HCT116 (cell line): ENCODE measurements around the gene AGPAT2. TPM values are rescaled to one million over a fixed set of nuclear protein-coding genes. Genes with fewer than 3 reads are reported as not detected.

Source experiments
- ATAC-seq: fragments of 200-7000 bp; cut with Tn5 transposase; 2 replicates; pipeline ENCODE4 v1.9.1; 2020; ENCODE audit warnings: mild to moderate bottlenecking, moderate library complexity
- BruUV-seq: library from RNA; stranded (reverse); fragments of 400-500 nt; replicated peaks from 2 replicates; lab custom pipeline; 2021; lab: Mats Ljungman, UMichigan
- CTCF ChIA-PET: fragments of 300-600 bp; sonication (Branson Sonifier 250); formaldehyde crosslinking; loops from one replicate; lab custom pipeline; 2021; ENCODE audit warnings: antibody characterized with exemption; lab: Charles Lee
- POLR2A ChIA-PET: fragments of 300-600, 350-600 bp; sonication (Branson Sonifier 250); formaldehyde crosslinking; loops from one replicate; lab custom pipeline; 2021; ENCODE audit warnings: antibody characterized with exemption; lab: Charles Lee
- RAD21 ChIA-PET, 2 experiments: fragments of 300-600 bp; sonication (Branson Sonifier 250); formaldehyde crosslinking; loops; one replicate each; lab custom pipeline; 2023; ENCODE audit warnings: low total read pairs in 2 of 2; ENCODE audit not compliant: uncharacterized antibody in 2 of 2, unreplicated experiment in 2 of 2, low non-redundant PET in 1 of 2; lab: Charles Lee
- DNase-seq: peaks from one replicate; pipeline ENCODE4 v3.0.0-alpha.2; 2010; ENCODE audit warnings: low read depth, low spot score
- H2AFZ ChIP-seq: fragments of 200-600 bp; shearing (Covaris generic), sonication (generic); 2 replicates; pipeline ENCODE4 v1.6.1; 2017; ENCODE audit warnings: low read depth, mixed run types, mixed read lengths, antibody characterized with exemption, low read length; ENCODE audit not compliant: poor library complexity, severe bottlenecking
- H3K27ac ChIP-seq: 2 replicates; pipeline ENCODE4 v1.5.1; 2012; ENCODE audit warnings: low read depth, low read length
- H3K27me3 ChIP-seq: fragments of 200-600 bp; sonication (generic); 2 replicates; pipeline ENCODE4 v1.6.1; 2016; ENCODE audit warnings: mixed run types, low read length, mixed read lengths; ENCODE audit not compliant: insufficient read depth
- H3K36me3 ChIP-seq, 2 experiments: fragments of 200-500 bp in 1 of 2; fragments of 200-600 bp in 1 of 2; sonication (Bioruptor generic) in 1 of 2; sonication (generic) in 1 of 2; 2 replicates each; pipeline versions ENCODE4 v1.5.1 to v1.6.1; 2014 to 2016; ENCODE audit warnings: low read length in 2 of 2, inconsistent platforms in 1 of 2, mixed read lengths in 1 of 2, mixed run types in 1 of 2; ENCODE audit not compliant: insufficient read depth in 2 of 2, control insufficient read depth in 1 of 2
- H3K4me1 ChIP-seq, 2 experiments: fragments of 200-600 bp in 1 of 2; sonication (generic) in 1 of 2; 2 replicates each; pipeline versions ENCODE4 v1.5.1 to v1.6.1; 2012 to 2017; ENCODE audit warnings: low read length in 2 of 2, inconsistent platforms in 1 of 2, mild to moderate bottlenecking in 1 of 2, mixed read lengths in 1 of 2, mixed run types in 1 of 2, moderate library complexity in 1 of 2; ENCODE audit not compliant: insufficient read depth in 2 of 2, control insufficient read depth in 1 of 2
- H3K4me2 ChIP-seq: fragments of 200-600 bp; sonication (generic); 2 replicates; pipeline ENCODE4 v1.6.1; 2017; ENCODE audit warnings: mixed run types, low read length, mixed read lengths
- H3K4me3 ChIP-seq, 2 experiments: fragments of 200-600 bp in 1 of 2; sonication (generic) in 1 of 2; replicated peaks in 1 of 2; 2 replicates each; pipeline ENCODE4 v1.5.1; 2011 to 2016; ENCODE audit warnings: low read length in 2 of 2, control low read depth in 1 of 2, low read depth in 1 of 2, mild to moderate bottlenecking in 1 of 2, mixed read lengths in 1 of 2, mixed run types in 1 of 2
- H3K79me2 ChIP-seq: fragments of 200-600 bp; sonication (generic); 2 replicates; pipeline ENCODE4 v1.6.1; 2017; ENCODE audit warnings: mild to moderate bottlenecking, mixed run types, low read length, moderate library complexity, mixed read lengths; ENCODE audit not compliant: insufficient read depth
- H3K9ac ChIP-seq: fragments of 200-600 bp; sonication (generic); 2 replicates; pipeline ENCODE4 v1.6.1; 2016; ENCODE audit warnings: low read length, mixed read lengths
- H3K9me2 ChIP-seq: fragments of 200-600 bp; sonication (generic), shearing (Covaris generic); 2 replicates; pipeline ENCODE4 v1.6.1; 2017; ENCODE audit warnings: mixed run types, mild to moderate bottlenecking, moderate library complexity; ENCODE audit not compliant: insufficient read depth
- H3K9me3 ChIP-seq, 2 experiments: fragments of 200-500 bp in 1 of 2; fragments of 200-600 bp in 1 of 2; sonication (Bioruptor generic) in 1 of 2; sonication (generic) in 1 of 2; 2 replicates each; pipeline ENCODE4 v1.6.1; 2014 to 2017; ENCODE audit warnings: low read length in 2 of 2, mixed read lengths in 2 of 2, inconsistent platforms in 1 of 2, low read depth in 1 of 2, mild to moderate bottlenecking in 1 of 2, mixed run types in 1 of 2, moderate library complexity in 1 of 2; ENCODE audit not compliant: control insufficient read depth in 1 of 2, insufficient read depth in 1 of 2
- H4K20me1 ChIP-seq: fragments of 200-600 bp; sonication (generic), shearing (Covaris generic); 2 replicates; pipeline ENCODE4 v1.6.1; 2017; ENCODE audit warnings: mixed run types, mild to moderate bottlenecking, moderate library complexity; ENCODE audit not compliant: insufficient read depth
- ATF3 ChIP-seq: IDR thresholded peaks from 2 replicates; pipeline ENCODE4 v1.6.1; 2012
- CBX3 ChIP-seq: IDR thresholded peaks from 2 replicates; pipeline ENCODE4 v1.6.1; 2012; ENCODE audit warnings: low read depth
- CTCF ChIP-seq, 3 experiments: fragments of 200-600 bp in 1 of 3; sonication (generic) in 1 of 3; IDR thresholded peaks in 2 of 3; conservative IDR thresholded peaks in 1 of 3; 2 replicates each; pipeline ENCODE4 v1.5.1; 2012 to 2017; ENCODE audit warnings: low read depth in 2 of 3, low read length in 2 of 3, antibody characterized with exemption in 1 of 3, borderline replicate concordance in 1 of 3, control low read depth in 1 of 3, mild to moderate bottlenecking in 1 of 3, mixed read lengths in 1 of 3, mixed run types in 1 of 3, moderate library complexity in 1 of 3; ENCODE audit not compliant: insufficient read depth in 1 of 3
- EGR1 ChIP-seq: IDR thresholded peaks from 2 replicates; pipeline ENCODE4 v1.6.1; 2012; ENCODE audit warnings: low read depth
- EZH2phosphoT487 ChIP-seq: fragments of 200-600 bp; IDR thresholded peaks from 2 replicates; pipeline ENCODE4 v1.6.1; 2018; ENCODE audit warnings: antibody characterized with exemption, borderline replicate concordance
- JUND ChIP-seq: IDR thresholded peaks from 2 replicates; pipeline ENCODE4 v1.6.1; 2012
- MAX ChIP-seq: IDR thresholded peaks from 2 replicates; pipeline ENCODE4 v1.6.1; 2012
- POLR2AphosphoS5 ChIP-seq: IDR thresholded peaks from 2 replicates; pipeline ENCODE4 v1.6.1; 2011; ENCODE audit warnings: mild to moderate bottlenecking, low read depth, low read length, moderate library complexity
- RAD21 ChIP-seq: IDR thresholded peaks from 2 replicates; pipeline ENCODE4 v1.6.1; 2012; ENCODE audit warnings: low read depth, mild to moderate bottlenecking
- REST ChIP-seq: IDR thresholded peaks from 2 replicates; pipeline ENCODE4 v1.6.1; 2012; ENCODE audit warnings: low read depth
- SIN3A ChIP-seq: IDR thresholded peaks from 2 replicates; pipeline ENCODE4 v1.6.1; 2012; ENCODE audit warnings: low read depth
- SP1 ChIP-seq: IDR thresholded peaks from 2 replicates; pipeline ENCODE4 v1.6.1; 2012; ENCODE audit warnings: low read depth
- YY1 ChIP-seq: IDR thresholded peaks from 2 replicates; pipeline ENCODE4 v1.6.1; 2011; ENCODE audit warnings: low read length, low read depth, moderate library complexity, mild to moderate bottlenecking; ENCODE audit not compliant: insufficient replicate concordance; ENCODE audit errors: extremely low read depth
- ZFX ChIP-seq: fragments of 450-650 bp; IDR thresholded peaks from 2 replicates; pipeline ENCODE4 v1.6.1; 2017
- ZNF274 ChIP-seq: fragments of 200-500 bp; sonication (Bioruptor generic); IDR thresholded peaks from 2 replicates; pipeline ENCODE4 v1.6.1; 2014; ENCODE audit warnings: mild to moderate bottlenecking, low read depth, low read length, inconsistent platforms
- intact Hi-C: fragments of 100-400 bp; cut with micrococcal nuclease; formaldehyde crosslinking; loops from 2 replicates; pipeline ENCODE4 v1.10.0; 2022
- total RNA-seq: library from RNA; stranded (reverse); gene quantifications from one replicate; pipeline ENCODE4 v1.2.1, GENCODE V29; 2021; ENCODE audit not compliant: unreplicated experiment

Gene AGPAT2
- total RNA-seq, 1 experiment from 2014 or later, result 86.0 TPM

GRCh38 chr9:136721339-136722092 lies 34.3 kb upstream of the AGPAT2 start (continued):
- TF ChIP-seq SP1 (no peak), MAX (no peak)

DNA sequence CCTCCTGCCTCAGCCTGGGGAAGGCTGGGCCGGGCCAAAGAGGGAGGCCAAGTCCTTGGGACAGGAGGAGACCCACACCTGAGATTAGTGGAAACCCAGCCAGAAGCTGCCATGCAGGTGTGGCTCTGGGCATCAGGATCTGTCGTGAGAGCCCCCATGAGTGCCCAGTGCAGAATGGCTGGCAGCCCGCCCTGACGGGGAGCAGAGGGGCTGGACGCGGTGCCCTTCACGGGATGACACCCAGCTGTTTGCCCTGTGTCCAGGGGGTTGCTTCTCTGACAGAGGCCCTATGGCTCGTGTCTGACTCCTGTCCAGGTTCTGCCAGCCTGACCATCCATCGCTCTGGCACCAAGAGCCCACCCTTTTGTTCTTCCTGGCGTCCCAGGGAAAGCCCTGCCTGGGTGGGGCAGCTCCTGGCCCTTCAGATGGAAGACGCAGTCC lies 33.7 kb upstream of the AGPAT2 start:
- H3K9me2 ChIP-seq, result no peaks in the 10 kb centered on the region
- RAD21 ChIA-PET, result no interaction called here
- TF ChIP-seq MAX, result no peak
- TF ChIP-seq ZFX, result no peak
- TF ChIP-seq RAD21, result no peak
- TF ChIP-seq JUND, result no peak
- no peak for TF ChIP-seq EZH2phosphoT487
- no peak for TF ChIP-seq EGR1
- no peak for TF ChIP-seq ATF3
- no peak for TF ChIP-seq YY1
- no peak for TF ChIP-seq CTCF (IDR thresholded peaks at IDR 0.05 in 2 of 3, conservative IDR thresholded peaks at IDR 0.05 in 1 of 3; ENCODE audit: borderline replicate concordance in 1 of 3, insufficient read depth in 1 of 3, low read depth in 2 of 3, low read length in 2 of 3)
- no peak for TF ChIP-seq REST
- no peak for TF ChIP-seq POLR2AphosphoS5
- TF ChIP-seq CBX3, result no peak
- TF ChIP-seq SIN3A, result no peak
- no peak for TF ChIP-seq ZNF274
- no peak for TF ChIP-seq SP1
- TF ChIP-seq, all 23 proteins: peak for 0
- Histone ChIP-seq H3K9ac (no peak overlapping the region), H3K4me3 (no peak overlapping the region), H3K4me1 (peaks cover 3 to 37% of the 10 kb centered on the region in 2 experiments; a peak in 3 of 4 replicates), H3K9me3 (no peaks in the 10 kb centered on the region), H2AFZ (no peak overlapping the region), H3K27me3 (no peaks in the 10 kb centered on the region), H4K20me1 (peaks cover 26% of the 10 kb centered on the region; the same call in 1 of the 2 replicates), H3K27ac (no peak overlapping the region), H3K79me2 (peaks cover 23% of the 10 kb centered on the region), H3K4me2 (no peak overlapping the region), H3K36me3 (peaks cover 19 to 28% of the 10 kb centered on the region in 2 experiments; a peak in 3 of 4 replicates)
- ChIA-PET POLR2A (no interaction called here), CTCF (no interaction called here)
- ATAC-seq, result no peak
- BruUV-seq, result no TSS peak
- no peak for DNase-seq
- intact Hi-C loops, result no loop called here
